22Rv1 (cell line): ENCODE measurements around the gene HTR6.

Experiments
- ZFX ChIP-seq: fragments of 450-650 bp; IDR thresholded peaks from 2 replicates; pipeline ENCODE4 v1.6.1; 2017; ENCODE audit warnings: antibody characterized with exemption, borderline replicate concordance
- TF ChIP-seq, protein P1 (sequence below): fragments of 450-650 bp; IDR thresholded peaks from 2 replicates; pipeline ENCODE4 v1.5.1; 2017; ENCODE audit warnings: mild to moderate bottlenecking

DNA sequence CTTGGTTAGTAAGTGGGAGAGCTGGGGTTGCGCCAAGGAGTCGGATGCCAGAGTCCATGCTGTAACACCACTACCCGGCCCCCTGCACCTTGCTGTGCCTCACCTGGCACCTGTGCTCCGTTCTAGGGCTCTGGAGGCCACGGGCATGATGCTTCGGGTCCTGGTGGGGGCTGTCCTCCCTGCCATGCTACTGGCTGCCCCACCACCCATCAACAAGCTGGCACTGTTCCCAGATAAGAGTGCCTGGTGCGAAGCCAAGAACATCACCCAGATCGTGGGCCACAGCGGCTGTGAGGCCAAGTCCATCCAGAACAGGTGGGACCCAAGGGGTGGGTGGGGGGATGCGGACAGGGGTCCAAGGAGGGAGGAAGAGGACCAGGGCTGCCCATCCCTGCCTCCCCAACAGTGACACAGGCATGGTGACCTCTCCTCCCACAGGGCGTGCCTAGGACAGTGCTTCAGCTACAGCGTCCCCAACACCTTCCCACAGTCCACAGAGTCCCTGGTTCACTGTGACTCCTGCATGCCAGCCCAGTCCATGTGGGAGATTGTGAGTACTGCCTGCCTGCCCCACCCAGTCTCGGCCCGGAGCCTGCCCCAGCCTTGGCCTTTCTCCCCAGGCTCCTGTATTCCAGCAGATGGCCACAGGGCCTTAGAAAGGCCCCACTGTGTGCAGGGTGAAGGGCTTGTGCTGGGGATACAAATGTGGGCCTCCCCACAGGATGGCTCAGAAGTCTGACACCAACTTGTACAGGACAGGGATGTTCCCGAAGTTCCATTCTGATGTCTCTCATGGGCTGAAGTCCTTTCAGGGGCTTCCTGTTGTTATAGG is 9.6 kb upstream of the HTR6 start:
- TF ChIP-seq, protein P1, sequence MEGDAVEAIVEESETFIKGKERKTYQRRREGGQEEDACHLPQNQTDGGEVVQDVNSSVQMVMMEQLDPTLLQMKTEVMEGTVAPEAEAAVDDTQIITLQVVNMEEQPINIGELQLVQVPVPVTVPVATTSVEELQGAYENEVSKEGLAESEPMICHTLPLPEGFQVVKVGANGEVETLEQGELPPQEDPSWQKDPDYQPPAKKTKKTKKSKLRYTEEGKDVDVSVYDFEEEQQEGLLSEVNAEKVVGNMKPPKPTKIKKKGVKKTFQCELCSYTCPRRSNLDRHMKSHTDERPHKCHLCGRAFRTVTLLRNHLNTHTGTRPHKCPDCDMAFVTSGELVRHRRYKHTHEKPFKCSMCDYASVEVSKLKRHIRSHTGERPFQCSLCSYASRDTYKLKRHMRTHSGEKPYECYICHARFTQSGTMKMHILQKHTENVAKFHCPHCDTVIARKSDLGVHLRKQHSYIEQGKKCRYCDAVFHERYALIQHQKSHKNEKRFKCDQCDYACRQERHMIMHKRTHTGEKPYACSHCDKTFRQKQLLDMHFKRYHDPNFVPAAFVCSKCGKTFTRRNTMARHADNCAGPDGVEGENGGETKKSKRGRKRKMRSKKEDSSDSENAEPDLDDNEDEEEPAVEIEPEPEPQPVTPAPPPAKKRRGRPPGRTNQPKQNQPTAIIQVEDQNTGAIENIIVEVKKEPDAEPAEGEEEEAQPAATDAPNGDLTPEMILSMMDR, result no peak
- TF ChIP-seq ZFX, result no peak
